ENCODE results near the gene SEC14L5. TPM values are rescaled to one million over a fixed set of nuclear protein-coding genes. Genes with fewer than 3 reads are reported as not detected.

The SEC14L5 gene
- total and polyA plus RNA-seq, 10 donors: 0.06 to 0.94 (median 0.26) TPM; not detected in 1

DNA sequence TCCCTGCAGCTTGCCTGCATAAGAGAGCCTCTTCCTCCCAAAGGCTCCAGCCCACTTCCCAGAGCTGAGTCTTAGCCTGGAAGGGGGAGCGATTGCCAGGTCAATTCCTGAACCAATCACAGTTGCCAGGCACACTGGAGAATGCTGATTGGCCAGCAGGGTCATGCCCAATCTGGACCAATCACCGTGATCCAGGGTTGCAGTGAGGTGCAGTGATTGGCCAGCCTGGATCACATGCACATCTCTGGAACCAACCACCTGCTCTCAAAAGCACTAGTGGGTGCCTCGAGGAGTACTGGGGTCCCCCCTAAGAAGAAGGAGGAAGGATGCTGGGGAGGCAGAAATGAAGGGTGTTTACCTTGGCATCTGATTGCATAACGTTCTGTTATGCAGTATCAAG lies 57.2 kb downstream of the SEC14L5 start:
- Histone ChIP-seq H3K9me3 (no peaks in the 10 kb centered on the region), H3K27me3 (replicated peaks in 1 of 7) (peaks cover 0 to 11% (median 0%) of the 10 kb centered on the region in 7 donors), H3K36me3 (no peaks in the 10 kb centered on the region), H3K4me1 (no peaks in the 10 kb centered on the region), H3K27ac (no peak overlapping the region), H3K4me3 (no peak overlapping the region)
- intact Hi-C loops (cut with DNase I; ENCODE audit: low total_unique reads): no loop called here
- TF ChIP-seq POLR2AphosphoS5 (IDR thresholded peaks at IDR 0.05) (no peak), POLR2A (IDR thresholded peaks at IDR 0.05) (no peak), CTCF (IDR thresholded peaks at IDR 0.05 in 8 of 11, conservative IDR thresholded peaks at IDR 0.05 in 3 of 11) (no peak)
- DNase-seq: no peak
- 57 to 73% (median 64%) methylated on average over 4 of the region's 4 CpGs for WGBS, 5 donors

GRCh38 chr16:5015887-5016286 lies 57.8 kb downstream of the SEC14L5 start:
- Histone ChIP-seq H3K27me3 (replicated peaks in 1 of 7) (peaks cover 0 to 7% (median 0%) of the 10 kb centered on the region in 7 donors), H3K9me3 (no peaks in the 10 kb centered on the region), H3K4me1 (no peaks in the 10 kb centered on the region), H3K27ac (no peak overlapping the region), H3K36me3 (no peaks in the 10 kb centered on the region), H3K4me3 (no peak overlapping the region)
- WGBS, 5 donors: 44 to 93% (median 87%) methylated on average over 1 to 4 of the region's 4 CpGs
- TF ChIP-seq POLR2AphosphoS5 (IDR thresholded peaks at IDR 0.05) (no peak), POLR2A (IDR thresholded peaks at IDR 0.05) (no peak), CTCF (IDR thresholded peaks at IDR 0.05 in 8 of 11, conservative IDR thresholded peaks at IDR 0.05 in 3 of 11) (no peak)
- intact Hi-C loops (cut with DNase I; ENCODE audit: low total_unique reads): no loop called here
- DNase-seq: no peak

DNA sequence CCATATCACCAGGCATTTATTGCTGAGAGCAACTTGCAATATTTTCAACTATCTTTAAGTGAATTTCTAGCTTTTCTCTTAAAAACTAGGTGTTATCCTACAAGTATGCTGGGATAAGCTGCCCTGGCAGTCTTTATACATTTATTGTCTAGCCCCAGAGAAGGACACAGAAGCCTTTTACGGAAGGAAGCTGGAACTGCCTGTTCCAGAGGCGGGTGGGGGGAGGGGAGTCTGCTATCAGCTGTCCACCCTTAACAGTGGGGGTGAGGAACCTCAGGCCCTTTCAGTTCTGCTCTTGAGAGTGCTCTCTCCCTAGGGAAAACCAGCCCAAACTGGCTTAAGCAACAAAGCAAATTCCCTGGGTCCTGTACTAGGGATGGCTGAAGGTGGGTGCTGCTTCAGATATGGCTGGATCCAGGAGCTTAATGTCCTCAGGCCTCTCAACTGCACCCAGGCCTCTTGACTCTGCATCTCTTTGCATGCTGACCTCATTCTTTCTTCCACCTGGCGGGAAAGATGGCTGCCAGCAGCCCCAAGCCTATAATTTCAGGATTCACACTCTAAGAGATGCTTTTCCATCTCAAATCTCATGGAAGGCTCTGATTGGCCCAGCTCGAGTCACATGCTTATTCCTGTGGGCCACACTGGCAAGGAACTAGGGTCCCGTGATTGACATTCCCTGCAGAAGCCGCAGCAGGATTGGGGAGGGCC lies 59.0 kb downstream of the SEC14L5 start:
- Histone ChIP-seq H3K27ac (no peak overlapping the region), H3K4me1 (no peaks in the 10 kb centered on the region), H3K27me3 (replicated peaks in 1 of 7) (peaks cover 0 to 1% (median 0%) of the 10 kb centered on the region in 7 donors), H3K9me3 (no peaks in the 10 kb centered on the region), H3K36me3 (no peaks in the 10 kb centered on the region), H3K4me3 (no peak overlapping the region)
- DNase-seq: no peak
- intact Hi-C loops (cut with DNase I; ENCODE audit: low total_unique reads): no loop called here
- TF ChIP-seq POLR2A (IDR thresholded peaks at IDR 0.05): no peak
- TF ChIP-seq CTCF (IDR thresholded peaks at IDR 0.05 in 8 of 11, conservative IDR thresholded peaks at IDR 0.05 in 3 of 11): no peak
- TF ChIP-seq POLR2AphosphoS5 (IDR thresholded peaks at IDR 0.05): no peak
- WGBS, 5 donors: 68 to 79% (median 73%) methylated on average over 6 of the region's 6 CpGs

- Histone ChIP-seq H3K4me3 (no peak overlapping the region), H3K27ac (no peak overlapping the region), H3K4me1 (no peaks in the 10 kb centered on the region), H3K27me3 (replicated peaks in 1 of 7) (no peaks in the 10 kb centered on the region), H3K36me3 (no peaks in the 10 kb centered on the region), H3K9me3 (no peaks in the 10 kb centered on the region)
- intact Hi-C loops (cut with DNase I; ENCODE audit: low total_unique reads): no loop called here
- TF ChIP-seq POLR2A (IDR thresholded peaks at IDR 0.05): no peak
- no peak for TF ChIP-seq CTCF (IDR thresholded peaks at IDR 0.05 in 8 of 11, conservative IDR thresholded peaks at IDR 0.05 in 3 of 11)
- TF ChIP-seq POLR2AphosphoS5 (IDR thresholded peaks at IDR 0.05): no peak
- 82 to 94% (median 90%) methylated on average over 4 to 5 of the region's 5 CpGs for WGBS, 5 donors
- DNase-seq: no peak
These were observed 59.5 kb downstream of the SEC14L5 start for GRCh38 chr16:5017678-5017969.

Data from spleen (tissue), 11 donors.